ENCODE measurements around the gene ERC2. TPM values are rescaled to one million over a fixed set of nuclear protein-coding genes. Genes with fewer than 3 reads are reported as not detected.

ERC2 gene
- total RNA-seq, 3 donors from 2014 or later: 0.64 to 7.3 (median 1.3) TPM

GRCh38 chr3:55540579-55540978 lies 927.7 kb downstream of the ERC2 start:
- TF ChIP-seq CTCF (IDR thresholded peaks at IDR 0.05): no peak
- no peak for TF ChIP-seq POLR2AphosphoS5 (IDR thresholded peaks at IDR 0.05)
- TF ChIP-seq POLR2A (IDR thresholded peaks at IDR 0.05): no peak
- Histone ChIP-seq H3K4me3 (no peak overlapping the region), H3K27me3 (no peaks in the 10 kb centered on the region), H3K9me3 (no peaks in the 10 kb centered on the region), H3K27ac (no peak overlapping the region), H3K4me1 (no peaks in the 10 kb centered on the region), H3K36me3 (no peaks in the 10 kb centered on the region)
- intact Hi-C loops (cut with DNase I; ENCODE audit: low total_unique reads): no loop called here
- DNase-seq (ENCODE audit: low spot score in 2 of 2): no peak

GRCh38 chr3:55538158-55538557 lies 930.1 kb downstream of the ERC2 start:
- no peaks in the 10 kb centered on the region for H3K36me3 ChIP-seq
- no peaks in the 10 kb centered on the region for H3K27me3 ChIP-seq
- TF ChIP-seq POLR2AphosphoS5 (IDR thresholded peaks at IDR 0.05) (no peak), CTCF (IDR thresholded peaks at IDR 0.05) (no peak), POLR2A (IDR thresholded peaks at IDR 0.05) (no peak)
- H3K4me3 ChIP-seq: no peak overlapping the region
- DNase-seq (ENCODE audit: low spot score in 2 of 2): no peak
- H3K27ac ChIP-seq: no peak overlapping the region
- intact Hi-C loops (cut with DNase I; ENCODE audit: low total_unique reads): no loop called here
- H3K4me1 ChIP-seq: no peaks in the 10 kb centered on the region
- no peaks in the 10 kb centered on the region for H3K9me3 ChIP-seq

GRCh38 chr3:55537563-55537962 lies 930.7 kb downstream of the ERC2 start:
- Histone ChIP-seq H3K9me3 (no peaks in the 10 kb centered on the region), H3K4me3 (no peak overlapping the region), H3K4me1 (no peaks in the 10 kb centered on the region), H3K27ac (no peak overlapping the region), H3K27me3 (no peaks in the 10 kb centered on the region), H3K36me3 (no peaks in the 10 kb centered on the region)
- DNase-seq (ENCODE audit: low spot score in 2 of 2): no peak
- TF ChIP-seq POLR2A (IDR thresholded peaks at IDR 0.05): no peak
- TF ChIP-seq CTCF (IDR thresholded peaks at IDR 0.05): no peak
- no peak for TF ChIP-seq POLR2AphosphoS5 (IDR thresholded peaks at IDR 0.05)
- intact Hi-C loops (cut with DNase I; ENCODE audit: low total_unique reads): no loop called here

GRCh38 chr3:55537129-55537528 lies 931.1 kb downstream of the ERC2 start:
- Histone ChIP-seq H3K27me3 (no peaks in the 10 kb centered on the region), H3K36me3 (no peaks in the 10 kb centered on the region), H3K4me3 (no peak overlapping the region), H3K27ac (no peak overlapping the region), H3K4me1 (no peaks in the 10 kb centered on the region), H3K9me3 (no peaks in the 10 kb centered on the region)
- no peak for DNase-seq (ENCODE audit: low spot score in 2 of 2)
- TF ChIP-seq POLR2AphosphoS5 (IDR thresholded peaks at IDR 0.05) (no peak), CTCF (IDR thresholded peaks at IDR 0.05) (no peak), POLR2A (IDR thresholded peaks at IDR 0.05) (no peak)
- intact Hi-C loops (cut with DNase I; ENCODE audit: low total_unique reads): no loop called here

GRCh38 chr3:55534876-55535275 lies 933.4 kb downstream of the ERC2 start:
- no peaks in the 10 kb centered on the region for H3K4me1 ChIP-seq
- intact Hi-C loops (cut with DNase I; ENCODE audit: low total_unique reads): no loop called here
- DNase-seq (ENCODE audit: low spot score in 2 of 2): no peak
- no peaks in the 10 kb centered on the region for H3K9me3 ChIP-seq
- H3K4me3 ChIP-seq: no peak overlapping the region
- H3K27me3 ChIP-seq: no peaks in the 10 kb centered on the region
- H3K36me3 ChIP-seq: no peaks in the 10 kb centered on the region
- TF ChIP-seq POLR2AphosphoS5 (IDR thresholded peaks at IDR 0.05) (no peak), CTCF (IDR thresholded peaks at IDR 0.05) (no peak), POLR2A (IDR thresholded peaks at IDR 0.05) (no peak)
- H3K27ac ChIP-seq: no peak overlapping the region

Data from breast epithelium (tissue), 4 donors.